ENCODE measurements around the gene HES5. TPM values are rescaled to one million over a fixed set of nuclear protein-coding genes. Genes with fewer than 3 reads are reported as not detected.

The HES5 gene
- total and polyA plus RNA-seq, 2 donors (not counting 3 experiments of a cell fraction or from before 2014, with no cell fraction given), result 0.07 TPM; not detected in 1

- no peaks in the 10 kb centered on the region for H3K79me2 ChIP-seq (ENCODE audit: control insufficient read depth, insufficient read depth, low read length)
- H3K9ac ChIP-seq (replicated peaks; ENCODE audit: extremely low read depth, insufficient read depth, low read length), result no peak overlapping the region
- no peaks in the 10 kb centered on the region for H3K36me3 ChIP-seq (ENCODE audit: control insufficient read depth in 2 of 2, extremely low read depth in 1 of 2, insufficient read depth in 2 of 2, low read length in 2 of 2)
- dilution Hi-C loops (cut with MboI; ENCODE audit: extremely low pct_ligation_motif_present, low sequenced_read_pairs) (no loop called here), intact Hi-C loops (cut with micrococcal nuclease) (no loop called here)
- H3K9me3 ChIP-seq (replicated peaks; ENCODE audit: control insufficient read depth, insufficient read depth, low read length), result no peaks in the 10 kb centered on the region
- TF ChIP-seq MYC (IDR thresholded peaks at IDR 0.05; ENCODE audit: low read depth, low read length) (no peak), POLR2A (IDR thresholded peaks at IDR 0.05; ENCODE audit: low read depth, low read length) (no peak), GATA2 (IDR thresholded peaks at IDR 0.05; ENCODE audit: insufficient read depth, insufficient read length, low read depth, low read length) (no peak), CTCF (IDR thresholded peaks at IDR 0.05; ENCODE audit: extremely low read depth in 1 of 2, insufficient read depth in 1 of 2, low read depth in 1 of 2, low read length in 2 of 2) (no peak), EZH2 (IDR thresholded peaks at IDR 0.05; ENCODE audit: borderline replicate concordance, low read depth, low read length, severe bottlenecking) (no peak), MAX (IDR thresholded peaks at IDR 0.05; ENCODE audit: insufficient read depth, insufficient read length) (no peak), JUN (IDR thresholded peaks at IDR 0.05; ENCODE audit: borderline replicate concordance, insufficient read depth, insufficient read length, low read depth) (no peak), POLR2AphosphoS5 (IDR thresholded peaks at IDR 0.05; ENCODE audit: insufficient read depth, low read depth, low read length) (no peak), FOS (IDR thresholded peaks at IDR 0.05; ENCODE audit: borderline replicate concordance, insufficient read depth, low read length) (no peak)
- CTCF ChIA-PET, result no interaction called here
- H3K9me1 ChIP-seq (replicated peaks; ENCODE audit: control insufficient read depth, extremely low read depth, insufficient read depth, low read length), result no peaks in the 10 kb centered on the region
- no peak overlapping the region for H3K27ac ChIP-seq (ENCODE audit: insufficient read depth, low read depth, low read length)
- POLR2A ChIA-PET, result no interaction called here
- no peak for FAIRE-seq
- no peak overlapping the region for H3K4me2 ChIP-seq (ENCODE audit: insufficient read depth, low read length)
- no peak for DNase-seq (ENCODE audit: low read depth, low spot score)
- H3K27me3 ChIP-seq (ENCODE audit: control insufficient read depth in 2 of 2, insufficient read depth in 2 of 2, low read length in 2 of 2), result no peaks in the 10 kb centered on the region
- no peaks in the 10 kb centered on the region for H4K20me1 ChIP-seq (replicated peaks; ENCODE audit: control insufficient read depth, extremely low read depth, insufficient read depth, low read length)
- H3K4me3 ChIP-seq (replicated peaks in 1 of 3; ENCODE audit: insufficient read depth in 1 of 3, low read depth in 1 of 3, low read length in 3 of 3), result no peak overlapping the region
- H3K4me1 ChIP-seq (ENCODE audit: control insufficient read depth, extremely low read depth, insufficient read depth, low read length), result no peaks in the 10 kb centered on the region
- no TSS peak for BruUV-seq (replicated peaks)
- no peak overlapping the region for H2AFZ ChIP-seq (ENCODE audit: low read depth, low read length)
These were observed 50.9 kb downstream of the HES5 start for GRCh38 chr1:2479186-2479585.

Other genes with a start within 250 kb of the HES5 start
- gene MORN1, start 138.7 kb downstream of the HES5 start, total RNA-seq, result 6.4 and 6.5 TPM in 2 replicates
- 3.1 and 4.3 TPM in 2 replicates for gene MORN1, start 138.7 kb downstream of the HES5 start, polyA plus RNA-seq
- 174 and 179 TPM in 2 replicates for gene RER1, start 138.4 kb downstream of the HES5 start, total RNA-seq
- gene RER1, start 138.4 kb downstream of the HES5 start, polyA plus RNA-seq, result 249 and 292 TPM in 2 replicates
- gene PEX10, start 117.7 kb downstream of the HES5 start, total RNA-seq, result 23.0 and 26.7 TPM in 2 replicates
- 25.1 and 31.5 TPM in 2 replicates for gene PEX10, start 117.7 kb downstream of the HES5 start, polyA plus RNA-seq
- 0.31 and 0.32 TPM in 2 replicates for gene PLCH2, start 54.0 kb downstream of the HES5 start, total RNA-seq
- 0.16 and 0.19 TPM in 2 replicates for gene PLCH2, start 54.0 kb downstream of the HES5 start, polyA plus RNA-seq
- gene PANK4, start 3.7 kb downstream of the HES5 start, total RNA-seq, result 34.0 and 34.7 TPM in 2 replicates
- gene PANK4, start 3.7 kb downstream of the HES5 start, polyA plus RNA-seq, result 19.8 and 22.1 TPM in 2 replicates
- 36.4 and 40.9 TPM in 2 replicates for gene TNFRSF14, start 26.1 kb upstream of the HES5 start, total RNA-seq
- 49.4 and 62.5 TPM in 2 replicates for gene TNFRSF14, start 26.1 kb upstream of the HES5 start, polyA plus RNA-seq
- 55.8 and 56.8 TPM in 2 replicates for gene PRXL2B, start 56.5 kb upstream of the HES5 start, total RNA-seq
- 29.6 and 39.3 TPM in 2 replicates for gene PRXL2B, start 56.5 kb upstream of the HES5 start, polyA plus RNA-seq
- gene MMEL1, start 102.8 kb upstream of the HES5 start, total RNA-seq, result 1.1 and 1.6 TPM in 2 replicates
- 1.2 and 3.4 TPM in 2 replicates for gene MMEL1, start 102.8 kb upstream of the HES5 start, polyA plus RNA-seq

Measured in endothelial cell of umbilical vein (primary cell).